Endothelial cell of umbilical vein (primary cell): ENCODE data around the gene OR6V1. TPM values are rescaled to one million over a fixed set of nuclear protein-coding genes. Genes with fewer than 3 reads are reported as not detected.

Source experiments
- BruUV-seq: library from RNA; stranded (reverse); fragments of 400-500 nt; replicated peaks from 2 replicates; lab custom pipeline; 2021; lab: Mats Ljungman, UMichigan
- CTCF ChIA-PET: fragments of 300-600, 350-600 bp; sonication (Branson Sonifier 250); formaldehyde crosslinking; loops from one replicate; lab custom pipeline; 2021; ENCODE audit warnings: antibody characterized with exemption, inconsistent platforms; lab: Charles Lee
- POLR2A ChIA-PET: fragments of 300-600, 350-600 bp; sonication (Branson Sonifier 250); formaldehyde crosslinking; loops from one replicate; lab custom pipeline; 2021; ENCODE audit warnings: antibody characterized with exemption, inconsistent platforms; lab: Charles Lee
- DNase-seq: peaks from one replicate; pipeline ENCODE4 v3.0.0-alpha.2; 2011; ENCODE audit warnings: low read depth, low spot score
- FAIRE-seq: peaks from 2 replicates; lab custom pipeline; 2011; peaks lifted over from hg19 to GRCh38; lab: Jason Lieb, UNC
- H2AFZ ChIP-seq: 2 replicates; pipeline ENCODE4 v1.6.0; 2012; ENCODE audit warnings: low read depth, low read length, control low read depth, inconsistent platforms
- H3K27ac ChIP-seq: 2 replicates; pipeline ENCODE4 v1.5.1; 2011; ENCODE audit warnings: low read depth, mild to moderate bottlenecking, control low read depth, low read length, moderate library complexity; ENCODE audit not compliant: insufficient read depth
- H3K27me3 ChIP-seq, 2 experiments: 2 replicates each; pipeline versions ENCODE4 v1.6.0 to v1.6.1; 2011; ENCODE audit warnings: low read length in 2 of 2, mixed read lengths in 1 of 2; ENCODE audit not compliant: control insufficient read depth in 2 of 2, insufficient read depth in 2 of 2
- H3K36me3 ChIP-seq, 2 experiments: 2 replicates in 1 of 2; 3 replicates in 1 of 2; pipeline ENCODE4 v1.5.1; 2011; ENCODE audit warnings: low read length in 2 of 2, mild to moderate bottlenecking in 1 of 2, moderate library complexity in 1 of 2; ENCODE audit not compliant: control insufficient read depth in 2 of 2, insufficient read depth in 2 of 2; ENCODE audit errors: extremely low read depth in 1 of 2
- H3K4me1 ChIP-seq: 3 replicates; pipeline ENCODE4 v1.5.1; 2011; ENCODE audit warnings: mild to moderate bottlenecking, low read length; ENCODE audit not compliant: control insufficient read depth, insufficient read depth; ENCODE audit errors: extremely low read depth
- H3K4me2 ChIP-seq: 2 replicates; pipeline ENCODE4 v1.6.1; 2011; ENCODE audit warnings: low read length, control low read depth, mixed read lengths; ENCODE audit not compliant: insufficient read depth
- H3K4me3 ChIP-seq, 3 experiments: fragments of 200-600 bp in 1 of 3; sonication (generic), shearing (Covaris generic) in 1 of 3; replicated peaks in 1 of 3; 2 replicates each; pipeline ENCODE4 v1.5.1; 2011 to 2016; ENCODE audit warnings: control low read depth in 3 of 3, low read length in 3 of 3, mild to moderate bottlenecking in 2 of 3, inconsistent platforms in 1 of 3, low read depth in 1 of 3, moderate library complexity in 1 of 3; ENCODE audit not compliant: insufficient read depth in 1 of 3
- H3K79me2 ChIP-seq: 2 replicates; pipeline ENCODE4 v1.6.0; 2012; ENCODE audit warnings: low read length, inconsistent platforms; ENCODE audit not compliant: control insufficient read depth, insufficient read depth
- H3K9ac ChIP-seq: replicated peaks from 2 replicates; pipeline ENCODE3; 2011; ENCODE audit warnings: low read length, control low read depth; ENCODE audit not compliant: insufficient read depth; ENCODE audit errors: extremely low read depth
- H3K9me1 ChIP-seq: replicated peaks from 3 replicates; pipeline ENCODE4 v1.6.0; 2011; ENCODE audit warnings: mild to moderate bottlenecking, low read length; ENCODE audit not compliant: control insufficient read depth, insufficient read depth; ENCODE audit errors: extremely low read depth
- H3K9me3 ChIP-seq: replicated peaks from 2 replicates; pipeline ENCODE4 v1.5.1; 2012; ENCODE audit warnings: low read length, inconsistent platforms; ENCODE audit not compliant: control insufficient read depth, insufficient read depth
- H4K20me1 ChIP-seq: replicated peaks from 2 replicates; pipeline ENCODE3; 2011; ENCODE audit warnings: mild to moderate bottlenecking, low read length; ENCODE audit not compliant: control insufficient read depth, insufficient read depth; ENCODE audit errors: extremely low read depth
- CTCF ChIP-seq, 2 donors: IDR thresholded peaks; 1 replicate in 1 of 2; 2 replicates in 1 of 2; pipeline ENCODE4 v1.5.1; 2011; ENCODE audit warnings: low read length in 2 of 2, mild to moderate bottlenecking in 2 of 2, moderate library complexity in 2 of 2, control low read depth in 1 of 2, inconsistent platforms in 1 of 2, low read depth in 1 of 2; ENCODE audit not compliant: insufficient read depth in 1 of 2; ENCODE audit errors: extremely low read depth in 1 of 2
- EZH2 ChIP-seq: IDR thresholded peaks from 2 replicates; pipeline ENCODE4 v1.6.1; 2012; ENCODE audit warnings: borderline replicate concordance, low read depth, mild to moderate bottlenecking, moderate library complexity, low read length, inconsistent platforms; ENCODE audit not compliant: severe bottlenecking
- FOS ChIP-seq: IDR thresholded peaks from 2 replicates; pipeline ENCODE4 v1.6.1; 2011; ENCODE audit warnings: mild to moderate bottlenecking, low read length, moderate library complexity, borderline replicate concordance; ENCODE audit not compliant: insufficient read depth
- GATA2 ChIP-seq: IDR thresholded peaks from 2 replicates; pipeline ENCODE4 v1.7.0; 2011; ENCODE audit warnings: low read depth, mild to moderate bottlenecking, moderate library complexity, mixed read lengths, low read length; ENCODE audit not compliant: insufficient read length, insufficient read depth
- JUN ChIP-seq: IDR thresholded peaks from 2 replicates; pipeline ENCODE4 v1.6.1; 2011; ENCODE audit warnings: borderline replicate concordance, low read depth; ENCODE audit not compliant: insufficient read length, insufficient read depth
- MAX ChIP-seq: IDR thresholded peaks from 2 replicates; pipeline ENCODE4 v1.6.1; 2011; ENCODE audit not compliant: insufficient read depth, insufficient read length
- MYC ChIP-seq: IDR thresholded peaks from one replicate; pipeline ENCODE4 v1.6.1; 2011; ENCODE audit warnings: mild to moderate bottlenecking, low read depth, low read length
- POLR2A ChIP-seq: IDR thresholded peaks from 2 replicates; pipeline ENCODE4 v1.6.1; 2012; ENCODE audit warnings: low read depth, mild to moderate bottlenecking, control low read depth, low read length
- POLR2AphosphoS5 ChIP-seq: IDR thresholded peaks from 2 replicates; pipeline ENCODE4 v1.6.1; 2012; ENCODE audit warnings: low read depth, mild to moderate bottlenecking, control low read depth, low read length, moderate library complexity; ENCODE audit not compliant: insufficient read depth
- dilution Hi-C: fragments of 300-500 bp; cut with MboI; formaldehyde crosslinking; loops from one replicate; pipeline ENCODE4 v1.15.0; 2019; ENCODE audit warnings: low sequenced_read_pairs; ENCODE audit not compliant: extremely low pct_ligation_motif_present
- intact Hi-C: fragments of 100-400 bp; cut with micrococcal nuclease; formaldehyde crosslinking; loops from one replicate; pipeline ENCODE4 v1.10.0; 2022
- polyA plus RNA-seq, 4 experiments: library from polyadenylated mRNA; depleted of rRNA in 3 of 4; stranded (reverse) in 3 of 4; unstranded in 1 of 4; fragments of >200 nt; gene quantifications; 2 replicates each; pipeline versions ENCODE4 v1.2.1 to v1.2.3, GENCODE V29; 2011 to 2012; ENCODE audit warnings: missing spikeins in 1 of 4
- total RNA-seq: library from RNA; stranded (reverse); gene quantifications from 2 replicates; pipeline ENCODE4 v1.2.3, GENCODE V29; 2021

OR6V1 gene
- total and polyA plus RNA-seq, 2 donors (not counting 3 experiments of a cell fraction or from before 2014, with no cell fraction given), result not detected

- no peaks in the 10 kb centered on the region for H3K9me1 ChIP-seq
- CTCF ChIA-PET, result no interaction called here
- intact Hi-C loops, result no loop called here
Measured at GRCh38 chr7:143069912-143070500, 17.9 kb downstream of the OR6V1 start.

More at GRCh38 chr7:143069912-143070500, 17.9 kb downstream of the OR6V1 start:
- DNase-seq (no peak), FAIRE-seq (no peak)
- H4K20me1 ChIP-seq, result no peaks in the 10 kb centered on the region
- no peak overlapping the region for H3K4me3 ChIP-seq
- POLR2A ChIA-PET, result no interaction called here
- H3K27ac ChIP-seq, result no peak overlapping the region
- dilution Hi-C loops, result no loop called here
- H3K4me1 ChIP-seq, result no peaks in the 10 kb centered on the region
- H3K79me2 ChIP-seq, result no peaks in the 10 kb centered on the region
- H2AFZ ChIP-seq, result no peak overlapping the region
- BruUV-seq, result no TSS peak
- no peaks in the 10 kb centered on the region for H3K36me3 ChIP-seq
- H3K9ac ChIP-seq, result no peak overlapping the region
- no peaks in the 10 kb centered on the region for H3K27me3 ChIP-seq
- TF ChIP-seq POLR2A, result no peak
- TF ChIP-seq MYC, result no peak
- TF ChIP-seq MAX, result no peak
- no peak for TF ChIP-seq FOS
- TF ChIP-seq GATA2, result no peak
- TF ChIP-seq CTCF (IDR thresholded peaks at IDR 0.05; ENCODE audit: extremely low read depth in 1 of 2, insufficient read depth in 1 of 2, low read depth in 1 of 2, low read length in 2 of 2), result no peak
- TF ChIP-seq JUN, result no peak
- TF ChIP-seq POLR2AphosphoS5, result no peak
- no peak for TF ChIP-seq EZH2
- no peak overlapping the region for H3K4me2 ChIP-seq
- no peaks in the 10 kb centered on the region for H3K9me3 ChIP-seq
